ENCODE measurements around the gene TMEM174.

TMEM174 gene, protein sequence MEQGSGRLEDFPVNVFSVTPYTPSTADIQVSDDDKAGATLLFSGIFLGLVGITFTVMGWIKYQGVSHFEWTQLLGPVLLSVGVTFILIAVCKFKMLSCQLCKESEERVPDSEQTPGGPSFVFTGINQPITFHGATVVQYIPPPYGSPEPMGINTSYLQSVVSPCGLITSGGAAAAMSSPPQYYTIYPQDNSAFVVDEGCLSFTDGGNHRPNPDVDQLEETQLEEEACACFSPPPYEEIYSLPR

DNA sequence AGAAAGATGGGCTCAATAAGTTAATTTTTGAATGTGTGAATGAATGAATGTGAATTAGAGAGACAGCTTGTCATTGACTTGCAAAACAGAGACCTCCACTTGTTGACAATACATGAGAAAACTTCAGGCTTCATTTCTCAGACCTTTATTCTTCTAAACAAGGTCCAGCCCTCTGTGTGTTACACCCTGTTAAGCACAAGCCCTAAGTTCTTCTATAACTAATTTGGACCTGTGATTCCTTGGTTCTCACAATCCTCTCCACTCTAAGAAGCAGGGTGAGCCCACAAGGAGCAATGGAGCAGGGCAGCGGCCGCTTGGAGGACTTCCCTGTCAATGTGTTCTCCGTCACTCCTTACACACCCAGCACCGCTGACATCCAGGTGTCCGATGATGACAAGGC, at the start of gene TMEM174:
TMEM174 (plus strand) TSS at position 243 of the 400 bp plus-strand sequence; CDS start at position 294, 51 bp downstream.
- Mint-ChIP-seq H3K36me3 (no peaks in the 10 kb centered on the region), H3K27ac (no peak within 1 kb of the TSS), H3K9me3 (no peaks in the 10 kb centered on the region), H3K4me1 (peaks cover 2% of the 10 kb centered on the region), H3K4me3 (no peak within 1 kb of the TSS), H3K27me3 (peaks cover 17% of the 10 kb centered on the region)
- no peak for ATAC-seq (ENCODE audit: low read depth)
- no peak for DNase-seq (ENCODE audit: low spot score in 2 of 2)

- DNase-seq (ENCODE audit: low spot score in 2 of 2): no peak
- H3K27ac Mint-ChIP-seq: no peak overlapping the region
- H3K9me3 Mint-ChIP-seq: no peaks in the 10 kb centered on the region
- no peak overlapping the region for H3K4me3 Mint-ChIP-seq
- peaks cover 6% of the 10 kb centered on the region for H3K4me1 Mint-ChIP-seq
- peaks cover 28% of the 10 kb centered on the region for H3K27me3 Mint-ChIP-seq
- H3K36me3 Mint-ChIP-seq: no peaks in the 10 kb centered on the region
- no peak for ATAC-seq (ENCODE audit: low read depth)
Measured at GRCh38 chr5:73125289-73125688, 47.7 kb upstream of the TMEM174 start.

DNA sequence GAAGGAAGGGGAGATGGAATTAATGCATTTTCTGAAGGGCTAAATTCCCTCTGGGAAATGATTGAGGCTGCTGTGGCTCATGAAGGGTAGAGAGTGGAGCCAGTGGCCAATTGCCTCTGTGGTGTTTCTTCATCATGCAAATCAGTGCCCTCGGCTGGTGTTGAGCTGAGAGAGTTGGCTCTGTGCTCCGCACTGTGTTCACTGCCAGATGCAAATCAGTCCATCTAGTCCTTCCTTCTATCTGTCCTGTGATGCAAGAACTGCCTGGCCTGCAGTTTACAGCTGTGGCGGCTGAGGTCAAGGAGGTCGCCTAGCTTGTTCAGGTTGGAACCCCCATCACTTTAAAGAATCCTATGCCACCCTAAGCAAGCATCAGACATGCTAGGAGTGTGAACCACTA, 46.6 kb upstream of the TMEM174 start:
- H3K4me3 Mint-ChIP-seq: no peak overlapping the region
- H3K27me3 Mint-ChIP-seq: peaks cover 25% of the 10 kb centered on the region
- peaks cover 3% of the 10 kb centered on the region for H3K4me1 Mint-ChIP-seq
- no peak for DNase-seq (ENCODE audit: low spot score in 2 of 2)
- H3K36me3 Mint-ChIP-seq: no peaks in the 10 kb centered on the region
- no peak overlapping the region for H3K27ac Mint-ChIP-seq
- no peaks in the 10 kb centered on the region for H3K9me3 Mint-ChIP-seq
- no peak for ATAC-seq (ENCODE audit: low read depth)

DNA sequence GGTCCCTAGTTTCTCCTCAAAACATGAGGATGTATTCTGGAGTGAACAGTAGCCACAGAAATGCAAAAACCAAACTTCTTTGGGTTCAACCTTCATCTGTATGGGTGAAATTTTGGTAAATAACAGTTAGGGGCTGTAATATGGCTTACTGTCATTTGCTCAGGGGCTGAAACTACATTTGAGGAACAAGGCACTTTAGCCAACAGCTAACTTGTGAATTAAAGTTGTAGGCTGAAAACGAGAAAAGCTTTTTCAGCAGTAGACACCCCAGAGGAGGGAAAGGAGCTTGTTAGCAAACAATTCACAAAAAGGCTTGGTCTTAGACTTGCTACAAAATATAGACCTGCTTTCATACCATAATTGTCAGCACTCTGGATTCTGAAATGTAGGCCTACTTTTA, 46.0 kb upstream of the TMEM174 start:
- no peak overlapping the region for H3K27ac Mint-ChIP-seq
- H3K4me1 Mint-ChIP-seq: peaks cover 3% of the 10 kb centered on the region
- ATAC-seq (ENCODE audit: low read depth): no peak
- no peak for DNase-seq (ENCODE audit: low spot score in 2 of 2)
- no peaks in the 10 kb centered on the region for H3K36me3 Mint-ChIP-seq
- no peak overlapping the region for H3K4me3 Mint-ChIP-seq
- peaks cover 21% of the 10 kb centered on the region for H3K27me3 Mint-ChIP-seq
- no peaks in the 10 kb centered on the region for H3K9me3 Mint-ChIP-seq

GRCh38 chr5:73129143-73129542, 43.9 kb upstream of the TMEM174 start:
- no peaks in the 10 kb centered on the region for H3K9me3 Mint-ChIP-seq
- H3K4me1 Mint-ChIP-seq: no peaks in the 10 kb centered on the region
- no peak overlapping the region for H3K27ac Mint-ChIP-seq
- no peak overlapping the region for H3K4me3 Mint-ChIP-seq
- ATAC-seq (ENCODE audit: low read depth) (no peak), DNase-seq (ENCODE audit: low spot score in 2 of 2) (no peak)
- no peaks in the 10 kb centered on the region for H3K36me3 Mint-ChIP-seq
- H3K27me3 Mint-ChIP-seq: peaks cover 19% of the 10 kb centered on the region

DNA sequence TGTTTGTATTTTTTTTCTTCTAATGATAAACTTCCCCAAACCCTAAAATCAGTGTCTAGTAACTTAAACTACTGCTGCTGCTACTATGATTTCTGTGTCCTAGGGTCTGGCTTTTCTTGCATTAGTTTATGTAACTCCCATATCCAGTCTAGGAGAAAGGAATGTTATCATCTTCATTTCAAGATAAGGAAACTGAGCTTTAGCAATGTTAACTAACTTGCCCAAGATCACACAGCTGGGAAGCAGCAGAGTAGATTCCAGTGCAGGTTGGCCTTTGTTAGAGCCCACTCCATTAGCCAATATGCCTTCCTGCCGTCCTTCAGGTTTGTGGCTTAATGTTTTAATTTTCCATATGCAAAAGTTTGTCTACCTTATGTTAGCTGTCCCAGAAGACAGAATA, 42.2 kb upstream of the TMEM174 start:
- ATAC-seq (ENCODE audit: low read depth): no peak
- Mint-ChIP-seq H3K36me3 (no peaks in the 10 kb centered on the region), H3K27ac (no peak overlapping the region), H3K27me3 (peaks cover 19% of the 10 kb centered on the region), H3K9me3 (no peaks in the 10 kb centered on the region), H3K4me1 (no peaks in the 10 kb centered on the region), H3K4me3 (no peak overlapping the region)
- no peak for DNase-seq (ENCODE audit: low spot score in 2 of 2)

DNA sequence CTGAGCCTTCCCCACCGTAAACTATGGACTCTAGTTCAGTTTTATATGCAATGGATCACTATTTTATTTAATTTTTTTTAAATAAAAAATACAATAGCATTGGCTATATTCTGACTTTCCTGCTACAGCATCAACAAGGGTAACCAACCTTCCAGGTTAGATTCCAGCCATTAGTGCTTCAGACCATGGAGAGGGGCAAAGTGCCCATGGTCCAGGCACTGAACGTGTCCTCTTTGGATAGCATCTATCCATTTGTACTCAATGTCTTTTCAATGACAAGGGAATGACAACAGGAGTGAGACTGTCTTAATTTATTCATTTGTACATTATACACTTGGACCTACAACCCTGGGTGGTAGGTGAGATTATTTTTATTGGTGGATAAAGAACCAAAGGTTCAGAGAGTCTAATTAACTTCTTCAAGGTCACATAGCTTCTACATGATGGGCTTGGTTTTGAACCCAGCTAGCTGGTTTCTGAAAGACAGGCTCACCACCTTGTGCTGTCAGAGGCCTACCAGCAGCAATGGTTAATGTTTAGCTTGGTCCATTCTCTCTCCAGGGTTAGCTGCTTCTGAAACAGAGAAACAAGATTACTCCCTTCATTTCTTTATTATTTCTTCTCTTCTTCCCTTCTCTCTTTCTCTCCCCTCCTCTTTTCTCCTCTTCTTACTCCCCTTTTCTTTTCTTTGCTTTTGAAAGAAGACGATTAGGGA, 41.1 kb upstream of the TMEM174 start:
- no peaks in the 10 kb centered on the region for H3K36me3 Mint-ChIP-seq
- no peak overlapping the region for H3K4me3 Mint-ChIP-seq
- H3K9me3 Mint-ChIP-seq: no peaks in the 10 kb centered on the region
- DNase-seq (ENCODE audit: low spot score in 2 of 2) (no peak), ATAC-seq (ENCODE audit: low read depth) (no peak)
- peaks cover 17% of the 10 kb centered on the region for H3K27me3 Mint-ChIP-seq
- no peaks in the 10 kb centered on the region for H3K4me1 Mint-ChIP-seq
- H3K27ac Mint-ChIP-seq: no peak overlapping the region

DNA sequence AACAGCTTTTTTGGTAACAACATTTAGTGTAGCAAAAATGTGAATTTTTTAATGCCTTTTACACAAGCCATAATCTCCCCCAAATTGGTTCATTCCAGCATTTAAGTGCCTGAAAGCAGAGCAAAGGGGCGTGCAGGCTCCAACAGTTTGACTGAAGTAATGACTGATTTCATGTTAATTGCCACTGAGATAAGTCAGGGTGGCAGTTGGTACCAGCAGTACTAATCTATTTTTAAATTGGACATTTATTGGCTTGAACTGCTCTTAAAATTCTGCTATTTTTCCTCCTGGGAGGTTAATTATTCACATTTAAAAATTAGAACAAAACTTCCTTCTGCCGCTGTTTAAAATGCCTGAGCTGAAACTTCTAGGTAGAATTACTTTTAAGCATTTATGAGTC, 40.2 kb upstream of the TMEM174 start:
- no peak for ATAC-seq (ENCODE audit: low read depth)
- DNase-seq (ENCODE audit: low spot score in 2 of 2): no peak
- no peaks in the 10 kb centered on the region for H3K36me3 Mint-ChIP-seq
- no peaks in the 10 kb centered on the region for H3K4me1 Mint-ChIP-seq
- no peak overlapping the region for H3K4me3 Mint-ChIP-seq
- peaks cover 17% of the 10 kb centered on the region for H3K27me3 Mint-ChIP-seq
- H3K27ac Mint-ChIP-seq: no peak overlapping the region
- H3K9me3 Mint-ChIP-seq: no peaks in the 10 kb centered on the region

DNA sequence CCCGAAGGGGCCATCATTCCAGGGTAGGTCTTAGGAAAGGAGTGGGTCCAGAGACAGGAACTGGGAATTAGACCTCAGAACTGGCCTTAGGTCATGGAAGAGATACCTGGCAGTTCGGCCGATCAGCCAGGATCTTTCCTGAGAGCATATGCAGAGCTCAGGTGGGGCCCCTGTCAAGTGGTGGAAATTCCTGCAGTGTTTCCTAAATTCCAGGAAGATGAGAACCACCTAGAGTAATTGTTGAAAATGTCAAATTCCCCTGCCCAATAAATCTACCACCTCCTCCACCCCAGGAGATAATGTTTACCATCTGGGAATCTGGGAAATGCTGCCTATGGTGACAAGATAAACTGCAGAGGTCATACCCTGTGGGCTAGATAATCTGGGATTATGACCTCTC, 38.0 kb upstream of the TMEM174 start:
- H3K4me1 Mint-ChIP-seq: no peaks in the 10 kb centered on the region
- H3K4me3 Mint-ChIP-seq: no peak overlapping the region
- DNase-seq (ENCODE audit: low spot score in 2 of 2) (no peak), ATAC-seq (ENCODE audit: low read depth) (no peak)
- peaks cover 14% of the 10 kb centered on the region for H3K27me3 Mint-ChIP-seq
- no peak overlapping the region for H3K27ac Mint-ChIP-seq
- no peaks in the 10 kb centered on the region for H3K9me3 Mint-ChIP-seq
- H3K36me3 Mint-ChIP-seq: no peaks in the 10 kb centered on the region

GRCh38 chr5:73135429-73136054, 37.5 kb upstream of the TMEM174 start:
- no peaks in the 10 kb centered on the region for H3K9me3 Mint-ChIP-seq
- H3K36me3 Mint-ChIP-seq: no peaks in the 10 kb centered on the region
- H3K27me3 Mint-ChIP-seq: peaks cover 13% of the 10 kb centered on the region
- no peak for DNase-seq (ENCODE audit: low spot score in 2 of 2)
- ATAC-seq (ENCODE audit: low read depth): no peak
- H3K4me1 Mint-ChIP-seq: no peaks in the 10 kb centered on the region
- no peak overlapping the region for H3K27ac Mint-ChIP-seq
- H3K4me3 Mint-ChIP-seq: no peak overlapping the region

DNA sequence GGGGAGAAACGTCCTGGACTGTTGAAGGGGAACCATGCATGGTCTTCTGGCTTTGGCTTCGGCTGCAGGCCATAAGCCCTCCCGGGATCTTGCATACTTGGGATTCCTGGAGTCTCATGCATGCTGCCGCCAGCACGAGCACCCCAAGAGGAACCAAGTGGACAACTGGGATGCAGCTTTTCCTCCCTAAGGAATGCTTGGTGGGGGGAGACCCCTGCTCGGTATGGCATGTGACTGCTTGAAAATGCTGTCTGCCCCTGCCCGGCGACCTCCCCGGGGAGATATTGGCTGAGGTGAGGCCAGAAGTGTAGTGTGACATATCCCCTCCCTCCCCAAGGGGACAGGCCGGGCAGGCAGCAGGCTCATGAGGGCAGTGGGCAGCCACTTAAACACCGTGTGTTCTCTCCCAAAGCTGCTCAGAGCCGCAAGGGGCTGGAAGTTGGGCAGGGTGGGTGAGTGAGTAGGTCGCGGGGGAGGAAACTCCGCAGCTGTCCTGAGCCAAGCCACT, 36.9 kb upstream of the TMEM174 start:
- no peak for ATAC-seq (ENCODE audit: low read depth)
- Mint-ChIP-seq H3K4me3 (no peak overlapping the region), H3K36me3 (no peaks in the 10 kb centered on the region), H3K9me3 (no peaks in the 10 kb centered on the region), H3K27ac (no peak overlapping the region), H3K4me1 (no peaks in the 10 kb centered on the region), H3K27me3 (peaks cover 13% of the 10 kb centered on the region)
- DNase-seq (ENCODE audit: low spot score in 2 of 2): no peak

GRCh38 chr5:73137563-73138530, 35.1 kb upstream of the TMEM174 start:
- no peak overlapping the region for H3K4me3 Mint-ChIP-seq
- H3K27ac Mint-ChIP-seq: no peak overlapping the region
- no peaks in the 10 kb centered on the region for H3K9me3 Mint-ChIP-seq
- no peak for DNase-seq (ENCODE audit: low spot score in 2 of 2)
- H3K36me3 Mint-ChIP-seq: no peaks in the 10 kb centered on the region
- no peaks in the 10 kb centered on the region for H3K4me1 Mint-ChIP-seq
- ATAC-seq (ENCODE audit: low read depth): no peak
- peaks cover 14% of the 10 kb centered on the region for H3K27me3 Mint-ChIP-seq

GRCh38 chr5:73139485-73139884, 33.5 kb upstream of the TMEM174 start:
- no peak for ATAC-seq (ENCODE audit: low read depth)
- Mint-ChIP-seq H3K36me3 (no peaks in the 10 kb centered on the region), H3K27me3 (peaks cover 14% of the 10 kb centered on the region), H3K4me3 (no peak overlapping the region), H3K9me3 (no peaks in the 10 kb centered on the region), H3K27ac (no peak overlapping the region), H3K4me1 (no peaks in the 10 kb centered on the region)
- DNase-seq (ENCODE audit: low spot score in 2 of 2): no peak
